Measurements from ENCODE around the gene PRSS22. TPM values are rescaled to one million over a fixed set of nuclear protein-coding genes. Genes with fewer than 3 reads are reported as not detected.

Gene PRSS22
- total and polyA plus RNA-seq, 10 of the 15 experiments (the other 5 are each of a cell fraction or from before 2014, with no cell fraction given): not detected

GRCh38 chr16:2855536-2855935 lies 2.4 kb downstream of the PRSS22 start:
- Histone ChIP-seq H3K27ac (ENCODE audit: control insufficient read depth, insufficient read depth) (no peak overlapping the region), H3K36me3 (ENCODE audit: control insufficient read depth in 2 of 2, insufficient read depth in 2 of 2, low read length in 1 of 2) (no peaks in the 10 kb centered on the region), H3K79me2 (ENCODE audit: control insufficient read depth, insufficient read depth, low read length) (no peaks in the 10 kb centered on the region), H3K4me1 (ENCODE audit: control insufficient read depth, insufficient read depth, low read length) (no peaks in the 10 kb centered on the region), H4K20me1 (ENCODE audit: control insufficient read depth, insufficient read depth) (no peaks in the 10 kb centered on the region), H3K27me3 (replicated peaks in 1 of 2; ENCODE audit: control insufficient read depth in 2 of 2, insufficient read depth in 2 of 2, low read length in 1 of 2) (no peaks in the 10 kb centered on the region; a peak in 1 of 4 replicates), H3K9me3 (replicated peaks; ENCODE audit: control insufficient read depth, insufficient read depth, low read length) (peaks cover 3% of the 10 kb centered on the region; the same call in 2 of the 3 replicates), H2AFZ (ENCODE audit: control insufficient read depth, low read depth, low read length) (no peak overlapping the region), H3K4me3 (no peak overlapping the region), H3K4me2 (ENCODE audit: control insufficient read depth, insufficient read depth) (no peak overlapping the region), H3K9ac (ENCODE audit: control insufficient read depth, insufficient read depth, low read length) (no peak overlapping the region)
- intact Hi-C loops (cut with micrococcal nuclease; ENCODE audit: unreplicated experiment): loop anchor here (10.0 kb wide), 1 partner anchor 51 kb away; no protein-coding TSS in a partner anchor
- no TSS peak for BruUV-seq (replicated peaks)
- ChIA-PET RAD21 (ENCODE audit: unreplicated experiment) (no interaction called here), SMC1A (ENCODE audit: uncharacterized antibody, unreplicated experiment) (no interaction called here), POLR2A (no interaction called here), CTCF (no interaction called here)
- WGBS (ENCODE audit: insufficient coverage, insufficient replicate concordance, low lambda C conversion rate, missing lambda C conversion rate): 59% methylated on average over 6 of the region's 6 CpGs
- FAIRE-seq (no peak), ATAC-seq (no peak), DNase-seq (ENCODE audit: low read depth, low spot score) (no peak)
- no peak for TF ChIP-seq ASH2L (IDR thresholded peaks at IDR 0.05; ENCODE audit: borderline replicate concordance, low read depth)
- TF ChIP-seq E2F4 (IDR thresholded peaks at IDR 0.05; ENCODE audit: low read depth, low read length): no peak
- TF ChIP-seq STAT1 (conservative IDR thresholded peaks at IDR 0.05): no peak
- TF ChIP-seq SRF (IDR thresholded peaks at IDR 0.05; ENCODE audit: low read depth in 2 of 2, low read length in 2 of 2): no peak
- TF ChIP-seq, protein P1, sequence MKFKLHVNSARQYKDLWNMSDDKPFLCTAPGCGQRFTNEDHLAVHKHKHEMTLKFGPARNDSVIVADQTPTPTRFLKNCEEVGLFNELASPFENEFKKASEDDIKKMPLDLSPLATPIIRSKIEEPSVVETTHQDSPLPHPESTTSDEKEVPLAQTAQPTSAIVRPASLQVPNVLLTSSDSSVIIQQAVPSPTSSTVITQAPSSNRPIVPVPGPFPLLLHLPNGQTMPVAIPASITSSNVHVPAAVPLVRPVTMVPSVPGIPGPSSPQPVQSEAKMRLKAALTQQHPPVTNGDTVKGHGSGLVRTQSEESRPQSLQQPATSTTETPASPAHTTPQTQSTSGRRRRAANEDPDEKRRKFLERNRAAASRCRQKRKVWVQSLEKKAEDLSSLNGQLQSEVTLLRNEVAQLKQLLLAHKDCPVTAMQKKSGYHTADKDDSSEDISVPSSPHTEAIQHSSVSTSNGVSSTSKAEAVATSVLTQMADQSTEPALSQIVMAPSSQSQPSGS (IDR thresholded peaks at IDR 0.05; ENCODE audit: low read length): no peak
- no peak for TF ChIP-seq SUPT20H (IDR thresholded peaks at IDR 0.05; ENCODE audit: borderline replicate concordance, control insufficient read depth, low read depth, low read length)
- TF ChIP-seq MEF2A (IDR thresholded peaks at IDR 0.05; ENCODE audit: insufficient read depth, low read depth, low read length): no peak
- TF ChIP-seq KAT2A (conservative IDR thresholded peaks at IDR 0.05; ENCODE audit: control insufficient read depth, low read depth, low read length): no peak
- no peak for TF ChIP-seq SMAD5 (IDR thresholded peaks at IDR 0.05; ENCODE audit: low read depth)
- in situ Hi-C loops (cut with MboI): no loop called here

All from GM12878 (cell line).